GM12878 (cell line): ENCODE measurements around the gene METTL5. TPM values are rescaled to one million over a fixed set of nuclear protein-coding genes. Genes with fewer than 3 reads are reported as not detected.

ENCODE experiments used
- ATAC-seq: fragments of 200-7000 bp; cut with Tn5 transposase; 3 replicates; pipeline ENCODE4 v1.9.1; 2020; ENCODE audit warnings: mild to moderate bottlenecking, moderate library complexity
- BruUV-seq: library from RNA; stranded (reverse); fragments of 400-500 nt; replicated peaks from 2 replicates; lab custom pipeline; 2021; lab: Mats Ljungman, UMichigan
- CTCF ChIA-PET: fragments of 300-600 bp; sonication (Branson Sonifier 250); formaldehyde crosslinking; extraction: SDS; loops from one replicate; lab custom pipeline; 2021; ENCODE audit warnings: inconsistent platforms; lab: Yijun Ruan, JAX
- POLR2A ChIA-PET: fragments of 350-600 bp; formaldehyde crosslinking; extraction: SDS; loops from one replicate; lab custom pipeline; 2021; ENCODE audit warnings: inconsistent platforms; lab: Charles Lee
- RAD21 ChIA-PET: fragments of 300-600 bp; sonication (Branson Sonifier 250); formaldehyde crosslinking; loops from one replicate; lab custom pipeline; 2023; ENCODE audit warnings: antibody characterized with exemption; ENCODE audit not compliant: unreplicated experiment; lab: Charles Lee
- SMC1A ChIA-PET: fragments of 300-600 bp; sonication (Branson Sonifier 250); formaldehyde crosslinking; loops from one replicate; lab custom pipeline; 2023; ENCODE audit not compliant: unreplicated experiment, uncharacterized antibody; lab: Charles Lee
- DNase-seq: peaks from one replicate; pipeline ENCODE4 v3.0.0-alpha.2; 2011; ENCODE audit warnings: low read depth, low spot score
- FAIRE-seq: peaks from 3 replicates; lab custom pipeline; 2011; peaks lifted over from hg19 to GRCh38; lab: Jason Lieb, UNC
- H2AFZ ChIP-seq: 2 replicates; pipeline ENCODE4 v1.6.0; 2011; ENCODE audit warnings: low read depth, low read length, control low read depth; ENCODE audit not compliant: control insufficient read depth
- H3K27ac ChIP-seq: 2 replicates; pipeline ENCODE4 v1.5.1; 2011; ENCODE audit warnings: control low read depth; ENCODE audit not compliant: control insufficient read depth, insufficient read depth
- H3K27me3 ChIP-seq, 2 experiments: replicated peaks in 1 of 2; 2 replicates each; pipeline versions ENCODE4 v1.6.0 to v1.6.1; 2011; ENCODE audit warnings: low read length in 1 of 2; ENCODE audit not compliant: control insufficient read depth in 2 of 2, insufficient read depth in 2 of 2
- H3K36me3 ChIP-seq, 2 experiments: 2 replicates each; pipeline ENCODE4 v1.5.1; 2011; ENCODE audit warnings: low read length in 1 of 2; ENCODE audit not compliant: control insufficient read depth in 2 of 2, insufficient read depth in 2 of 2
- H3K4me1 ChIP-seq: 2 replicates; pipeline ENCODE4 v1.6.1; 2011; ENCODE audit warnings: mild to moderate bottlenecking, low read length, moderate library complexity, mixed read lengths; ENCODE audit not compliant: control insufficient read depth, insufficient read depth
- H3K4me2 ChIP-seq: 2 replicates; pipeline ENCODE4 v1.6.0; 2011; ENCODE audit warnings: control low read depth; ENCODE audit not compliant: control insufficient read depth, insufficient read depth
- H3K4me3 ChIP-seq: fragments of 200-600 bp; sonication (generic); 2 replicates; pipeline ENCODE4 v1.5.1; 2016
- H3K79me2 ChIP-seq: 2 replicates; pipeline ENCODE4 v1.6.0; 2011; ENCODE audit warnings: low read length; ENCODE audit not compliant: control insufficient read depth, insufficient read depth
- H3K9ac ChIP-seq: 2 replicates; pipeline ENCODE4 v1.8.0; 2011; ENCODE audit warnings: low read length, control low read depth, mixed read lengths; ENCODE audit not compliant: control insufficient read depth, insufficient read depth
- H3K9me3 ChIP-seq: replicated peaks from 3 replicates; pipeline ENCODE4 v1.5.1; 2011; ENCODE audit warnings: mild to moderate bottlenecking, low read length; ENCODE audit not compliant: control insufficient read depth, insufficient read depth
- H4K20me1 ChIP-seq: 2 replicates; pipeline ENCODE4 v1.6.0; 2011; ENCODE audit not compliant: control insufficient read depth, insufficient read depth
- BMI1 ChIP-seq: fragments of 450-650 bp; IDR thresholded peaks from 2 replicates; pipeline ENCODE4 v1.6.1; 2016; ENCODE audit warnings: mild to moderate bottlenecking, moderate library complexity, borderline replicate concordance
- CREB1 ChIP-seq: IDR thresholded peaks from 2 replicates; pipeline ENCODE4 v1.6.1; 2012; ENCODE audit warnings: low read depth, mild to moderate bottlenecking, inconsistent platforms
- MXI1 ChIP-seq: fragments of 150-350 bp; IDR thresholded peaks from 2 replicates; pipeline ENCODE4 v1.6.1; 2011; ENCODE audit warnings: low read depth, mild to moderate bottlenecking, inconsistent platforms, low read length, improper control_type of control experiment
- NFIC ChIP-seq: IDR thresholded peaks from 2 replicates; pipeline ENCODE4 v1.6.1; 2012; ENCODE audit warnings: low read depth, mild to moderate bottlenecking, inconsistent platforms, low read length, moderate library complexity
- SP1 ChIP-seq: IDR thresholded peaks from one replicate; pipeline ENCODE4 v1.6.1; 2011; ENCODE audit warnings: low read depth, low read length
- SRF ChIP-seq, 2 experiments: IDR thresholded peaks; 2 replicates each; pipeline ENCODE4 v1.6.1; 2011; ENCODE audit warnings: low read depth in 2 of 2, low read length in 2 of 2, mild to moderate bottlenecking in 1 of 2, moderate library complexity in 1 of 2
- ZNF217 ChIP-seq: fragments of 450-650 bp; IDR thresholded peaks from 2 replicates; pipeline ENCODE4 v1.6.1; 2017; ENCODE audit warnings: antibody characterized with exemption, mild to moderate bottlenecking
- WGBS: methylation state at CpG from one replicate; pipeline ENCODE4 v1.1.6; 2016; ENCODE audit warnings: low lambda C conversion rate; ENCODE audit not compliant: insufficient replicate concordance, insufficient coverage; ENCODE audit errors: missing lambda C conversion rate; 5-methylcytosine and 5-hydroxymethylcytosine counted together
- in situ Hi-C: fragments of 300-500 bp; cut with MboI; formaldehyde crosslinking; loops from 9 replicates; pipeline ENCODE4 v1.14.3; 2018; ENCODE audit warnings: mixed read lengths
- intact Hi-C: fragments of 100-400 bp; cut with micrococcal nuclease; formaldehyde crosslinking; loops from one replicate; pipeline ENCODE4 v1.14.2; 2022; ENCODE audit not compliant: unreplicated experiment
- polyA plus RNA-seq, 11 experiments: library from polyadenylated mRNA; depleted of rRNA in 4 of 11; unstranded in 6 of 11; stranded (reverse) in 5 of 11; fragments of >200 nt; fragmentation: Nextera tagmentation in 4 of 11; fragmentation: Illumina TruSeq in 1 of 11; extraction: Ambion mirVana in 4 of 11; extraction: Trizol in 1 of 11; gene quantifications; 1 replicate in 1 of 11; 2 replicates in 10 of 11; pipeline versions ENCODE4 v1.2.1 to v1.2.3, GENCODE V29; 2011 to 2016; ENCODE audit warnings: inconsistent platforms in 2 of 11, missing spikeins in 2 of 11, low read depth in 1 of 11
- total RNA-seq, 4 experiments: library from RNA; depleted of rRNA in 3 of 4; stranded (reverse); fragments of >200 nt in 3 of 4; fragmentation: Illumina TruSeq in 1 of 4; extraction: Trizol in 1 of 4; gene quantifications; 2 replicates each; pipeline versions ENCODE4 v1.2.1 to v1.2.3, GENCODE V29; 2013 to 2021
- TF ChIP-seq, protein P1 (sequence below): fragments of 450-650 bp; IDR thresholded peaks from 2 replicates; pipeline ENCODE4 v1.6.1; 2017; ENCODE audit warnings: mild to moderate bottlenecking
- TF ChIP-seq, protein P2 (sequence below): IDR thresholded peaks from 2 replicates; pipeline ENCODE4 v1.6.1; 2012; ENCODE audit warnings: low read depth, low read length, improper control_type of control experiment
- TF ChIP-seq, protein P3 (sequence below): fragments of 150-350 bp; IDR thresholded peaks from 2 replicates; pipeline ENCODE4 v1.6.1; 2014; ENCODE audit warnings: mild to moderate bottlenecking, low read depth, low read length

METTL5 gene
- total and polyA plus RNA-seq, 10 of the 15 experiments (the other 5 are each of a cell fraction or from before 2014, with no cell fraction given) = 55.0 to 204 (median 87.4) TPM

GRCh38 chr2:169853041-169853668 lies 28.4 kb upstream of the METTL5 start:
- Histone ChIP-seq H3K27ac (no peak overlapping the region), H3K4me1 (no peaks in the 10 kb centered on the region), H3K9me3 (peaks cover 4% of the 10 kb centered on the region), H3K4me2 (no peak overlapping the region), H3K9ac (no peak overlapping the region), H4K20me1 (no peaks in the 10 kb centered on the region), H3K79me2 (no peaks in the 10 kb centered on the region), H2AFZ (no peak overlapping the region), H3K4me3 (no peak overlapping the region), H3K27me3 (no peaks in the 10 kb centered on the region), H3K36me3 (no peaks in the 10 kb centered on the region; a peak in 1 of 4 replicates)
- SMC1A ChIA-PET = interaction anchor here (0.6 to 0.8 kb wide), 2 partner anchors 12 to 21 kb away, joined by 3 read pairs; no protein-coding TSS in a partner anchor
- DNase-seq (no peak), ATAC-seq (no peak), FAIRE-seq (no peak)
- RAD21 ChIA-PET = no interaction called here
- intact Hi-C loops = no loop called here
- POLR2A ChIA-PET = interaction anchor here (0.6 kb wide), 1 partner anchor 21 kb away, joined by 4 read pairs; no protein-coding TSS in a partner anchor
- TF ChIP-seq, protein P1, sequence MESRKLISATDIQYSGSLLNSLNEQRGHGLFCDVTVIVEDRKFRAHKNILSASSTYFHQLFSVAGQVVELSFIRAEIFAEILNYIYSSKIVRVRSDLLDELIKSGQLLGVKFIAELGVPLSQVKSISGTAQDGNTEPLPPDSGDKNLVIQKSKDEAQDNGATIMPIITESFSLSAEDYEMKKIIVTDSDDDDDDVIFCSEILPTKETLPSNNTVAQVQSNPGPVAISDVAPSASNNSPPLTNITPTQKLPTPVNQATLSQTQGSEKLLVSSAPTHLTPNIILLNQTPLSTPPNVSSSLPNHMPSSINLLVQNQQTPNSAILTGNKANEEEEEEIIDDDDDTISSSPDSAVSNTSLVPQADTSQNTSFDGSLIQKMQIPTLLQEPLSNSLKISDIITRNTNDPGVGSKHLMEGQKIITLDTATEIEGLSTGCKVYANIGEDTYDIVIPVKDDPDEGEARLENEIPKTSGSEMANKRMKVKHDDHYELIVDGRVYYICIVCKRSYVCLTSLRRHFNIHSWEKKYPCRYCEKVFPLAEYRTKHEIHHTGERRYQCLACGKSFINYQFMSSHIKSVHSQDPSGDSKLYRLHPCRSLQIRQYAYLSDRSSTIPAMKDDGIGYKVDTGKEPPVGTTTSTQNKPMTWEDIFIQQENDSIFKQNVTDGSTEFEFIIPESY = no peak
- no peak for TF ChIP-seq CREB1
- no peak for TF ChIP-seq MXI1
- no TSS peak for BruUV-seq
- in situ Hi-C loops = no loop called here
- WGBS = 85% methylated on average over 4 of the region's 4 CpGs
- CTCF ChIA-PET = interaction anchor here (0.6 to 2.5 kb wide), 6 partner anchors 12 to 166 kb away, joined by 3 to 5 read pairs (median 3); no protein-coding TSS in a partner anchor

DNA sequence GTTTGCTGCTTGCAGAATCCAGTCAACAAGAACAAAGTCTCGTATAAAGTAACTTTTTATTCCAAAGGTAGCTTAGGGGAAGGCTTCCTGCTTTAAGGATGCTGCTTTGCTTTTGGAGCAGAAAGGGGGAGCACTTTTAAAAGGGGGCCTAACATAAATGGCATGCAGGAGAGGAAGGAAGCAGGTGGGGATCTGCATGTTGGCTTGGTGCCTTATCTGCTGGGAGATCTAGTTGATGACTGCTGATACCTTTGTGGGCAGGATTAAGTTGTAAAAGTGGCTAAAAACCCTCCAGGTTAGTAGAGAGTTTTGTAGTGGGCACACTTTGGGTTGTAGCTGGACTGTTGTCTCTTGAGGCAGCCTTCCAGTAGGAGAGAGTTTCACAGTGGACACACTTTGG lies 25.0 kb upstream of the METTL5 start:
- ChIA-PET RAD21 (no interaction called here), SMC1A (interaction anchor here (0.8 kb wide), 1 partner anchor 9 kb away, joined by 3 read pairs; no protein-coding TSS in a partner anchor), CTCF (interaction anchor here (0.6 kb wide), 1 partner anchor 24 kb away, joined by 3 read pairs; no protein-coding TSS in a partner anchor), POLR2A (interaction anchor here (0.6 kb wide), 1 partner anchor 9 kb away, joined by 5 read pairs; no protein-coding TSS in a partner anchor)
- 100% methylated on average over 1 of the region's 1 CpG for WGBS
- no peak overlapping the region for H3K9ac ChIP-seq
- H3K36me3 ChIP-seq = no peaks in the 10 kb centered on the region; a peak in 1 of 4 replicates
- in situ Hi-C loops (no loop called here), intact Hi-C loops (no loop called here)
- DNase-seq = no peak
- H3K4me2 ChIP-seq = no peak overlapping the region
- H3K27ac ChIP-seq = no peak overlapping the region
- H3K79me2 ChIP-seq = no peaks in the 10 kb centered on the region
- no peaks in the 10 kb centered on the region for H3K27me3 ChIP-seq
- no peak overlapping the region for H3K4me3 ChIP-seq
- H3K9me3 ChIP-seq = peaks cover 4% of the 10 kb centered on the region
- BruUV-seq = no TSS peak
- no peak overlapping the region for H2AFZ ChIP-seq
- no peaks in the 10 kb centered on the region for H3K4me1 ChIP-seq
- no peaks in the 10 kb centered on the region for H4K20me1 ChIP-seq
- FAIRE-seq = no peak
- no peak for ATAC-seq
- TF ChIP-seq SRF (IDR thresholded peaks at IDR 0.05; ENCODE audit: low read depth in 2 of 2, low read length in 2 of 2) = no peak
- no peak for TF ChIP-seq ZNF217
- TF ChIP-seq BMI1 = no peak
- no peak for TF ChIP-seq SP1
- TF ChIP-seq, protein P2, sequence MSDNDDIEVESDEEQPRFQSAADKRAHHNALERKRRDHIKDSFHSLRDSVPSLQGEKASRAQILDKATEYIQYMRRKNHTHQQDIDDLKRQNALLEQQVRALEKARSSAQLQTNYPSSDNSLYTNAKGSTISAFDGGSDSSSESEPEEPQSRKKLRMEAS = no peak
- TF ChIP-seq, protein P3, sequence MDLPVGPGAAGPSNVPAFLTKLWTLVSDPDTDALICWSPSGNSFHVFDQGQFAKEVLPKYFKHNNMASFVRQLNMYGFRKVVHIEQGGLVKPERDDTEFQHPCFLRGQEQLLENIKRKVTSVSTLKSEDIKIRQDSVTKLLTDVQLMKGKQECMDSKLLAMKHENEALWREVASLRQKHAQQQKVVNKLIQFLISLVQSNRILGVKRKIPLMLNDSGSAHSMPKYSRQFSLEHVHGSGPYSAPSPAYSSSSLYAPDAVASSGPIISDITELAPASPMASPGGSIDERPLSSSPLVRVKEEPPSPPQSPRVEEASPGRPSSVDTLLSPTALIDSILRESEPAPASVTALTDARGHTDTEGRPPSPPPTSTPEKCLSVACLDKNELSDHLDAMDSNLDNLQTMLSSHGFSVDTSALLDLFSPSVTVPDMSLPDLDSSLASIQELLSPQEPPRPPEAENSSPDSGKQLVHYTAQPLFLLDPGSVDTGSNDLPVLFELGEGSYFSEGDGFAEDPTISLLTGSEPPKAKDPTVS = no peak
- no peak for TF ChIP-seq NFIC
